ENCODE results near the gene HIVEP2.

HIVEP2 gene

GRCh38 chr6:142809947-142810346 lies 135.0 kb downstream of the HIVEP2 start:
- no peak for TF ChIP-seq CTCF (IDR thresholded peaks at IDR 0.05; ENCODE audit: insufficient read depth, low read depth, low read length, missing control alignments)
- no peak for DNase-seq (ENCODE audit: low read depth)
- H3K4me3 ChIP-seq (ENCODE audit: low read length): no peak overlapping the region

- DNase-seq (ENCODE audit: low read depth): no peak
- no peak overlapping the region for H3K4me3 ChIP-seq (ENCODE audit: low read length)
- no peak for TF ChIP-seq CTCF (IDR thresholded peaks at IDR 0.05; ENCODE audit: insufficient read depth, low read depth, low read length, missing control alignments)
Observed at GRCh38 chr6:142808405-142809061, 136.4 kb downstream of the HIVEP2 start.

DNA sequence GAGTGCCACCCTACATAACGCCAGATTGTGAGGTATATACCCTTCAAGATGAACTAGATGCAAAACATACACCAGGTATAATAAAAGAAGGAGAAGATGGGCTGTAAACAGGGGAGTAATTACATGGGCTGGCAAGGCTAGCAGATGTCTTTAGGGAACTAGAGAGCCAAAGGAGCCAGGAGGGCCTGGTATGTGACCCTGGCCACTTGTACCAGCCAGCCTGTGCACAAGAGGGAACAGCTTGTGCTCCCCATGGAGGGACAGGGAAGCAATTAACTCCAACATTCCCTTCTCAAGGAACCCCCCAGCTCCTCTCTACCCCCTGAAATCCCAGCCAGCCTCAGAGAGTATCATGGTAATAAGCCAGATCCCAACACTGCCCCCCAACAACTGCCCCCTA lies 139.9 kb downstream of the HIVEP2 start:
- no peak for DNase-seq (ENCODE audit: low read depth)
- no peak overlapping the region for H3K4me3 ChIP-seq (ENCODE audit: low read length)
- no peak for TF ChIP-seq CTCF (IDR thresholded peaks at IDR 0.05; ENCODE audit: insufficient read depth, low read depth, low read length, missing control alignments)

DNA sequence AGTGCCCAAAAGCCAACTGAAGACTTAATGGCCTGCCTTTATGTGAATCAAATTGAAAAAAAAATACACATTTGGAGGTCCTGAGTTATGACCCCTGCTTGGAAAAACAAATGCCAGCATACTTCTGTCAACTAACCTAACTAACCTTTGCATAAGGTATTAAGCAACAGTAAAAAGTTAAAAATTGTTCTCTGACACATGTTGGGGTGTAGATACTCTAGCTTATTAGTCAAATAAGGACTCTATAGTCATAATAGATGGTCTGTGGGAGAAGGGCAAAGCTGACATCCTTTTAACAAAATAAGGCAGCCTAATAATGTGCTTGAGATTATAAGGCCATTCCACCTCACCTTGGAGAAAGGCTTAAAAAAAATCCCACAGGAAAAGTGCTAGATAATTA lies 140.5 kb downstream of the HIVEP2 start:
- no peak overlapping the region for H3K4me3 ChIP-seq (ENCODE audit: low read length)
- TF ChIP-seq CTCF (IDR thresholded peaks at IDR 0.05; ENCODE audit: insufficient read depth, low read depth, low read length, missing control alignments): no peak
- DNase-seq (ENCODE audit: low read depth): no peak

DNA sequence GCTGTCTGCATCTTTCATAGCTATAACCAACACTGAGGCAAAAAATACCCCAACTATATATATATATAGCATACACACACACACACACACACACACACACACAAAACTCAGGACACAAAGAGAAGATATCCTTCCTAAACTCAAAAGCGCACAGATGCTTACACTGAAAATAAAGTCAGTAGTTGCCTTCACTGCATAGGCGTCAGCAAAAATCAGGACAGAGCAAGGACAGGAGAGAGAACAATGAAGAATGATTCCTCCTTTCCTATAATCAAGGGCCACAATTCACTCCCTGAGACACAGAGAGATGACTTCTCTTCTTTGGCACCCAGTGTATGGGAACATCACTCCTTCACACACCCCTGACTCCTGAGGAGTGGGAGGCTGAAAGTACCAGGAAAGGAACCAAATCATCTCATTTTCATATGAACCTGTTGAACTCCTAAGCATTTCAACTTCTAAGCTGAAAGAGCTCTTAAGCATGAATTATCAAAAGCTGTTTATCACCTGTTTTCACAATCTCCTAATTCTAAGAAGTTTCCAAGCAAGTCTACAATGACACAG lies 141.4 kb downstream of the HIVEP2 start:
- no peak for DNase-seq (ENCODE audit: low read depth)
- no peak overlapping the region for H3K4me3 ChIP-seq (ENCODE audit: low read length)

DNA sequence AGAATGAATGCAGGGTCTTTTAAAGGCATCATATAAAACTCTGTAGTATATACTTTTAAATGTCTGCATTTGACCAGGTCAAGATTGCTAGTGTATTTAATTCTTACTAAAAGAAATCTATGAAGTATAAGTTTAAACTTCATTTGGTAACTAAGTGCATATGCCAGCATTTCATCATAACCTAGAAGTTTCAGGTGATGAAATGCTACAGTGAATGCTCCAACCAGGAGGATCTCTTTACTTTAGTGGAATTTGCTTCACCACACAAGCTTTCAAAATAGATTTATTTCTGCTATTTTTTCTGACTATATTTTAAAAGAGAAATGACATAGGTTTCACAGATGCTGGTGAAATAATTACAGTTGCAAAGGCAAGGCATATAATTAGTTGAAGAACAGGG lies 141.9 kb downstream of the HIVEP2 start:
- H3K4me3 ChIP-seq (ENCODE audit: low read length): no peak overlapping the region
- TF ChIP-seq CTCF (IDR thresholded peaks at IDR 0.05; ENCODE audit: insufficient read depth, low read depth, low read length, missing control alignments): no peak
- peak; percentile 51 for DNase-seq (ENCODE audit: low read depth)

More for the DNA sequence above, 141.4 kb downstream of the HIVEP2 start:
- TF ChIP-seq CTCF (IDR thresholded peaks at IDR 0.05; ENCODE audit: insufficient read depth, low read depth, low read length, missing control alignments): no peak

GRCh38 chr6:142802124-142802523 lies 142.9 kb downstream of the HIVEP2 start:
- no peak for TF ChIP-seq CTCF (IDR thresholded peaks at IDR 0.05; ENCODE audit: insufficient read depth, low read depth, low read length, missing control alignments)

More at GRCh38 chr6:142802124-142802523, 142.9 kb downstream of the HIVEP2 start:
- H3K4me3 ChIP-seq (ENCODE audit: low read length): no peak overlapping the region
- DNase-seq (ENCODE audit: low read depth): peak; percentile 98
